HepG2 (cell line): Measurements from ENCODE around the gene GALNTL6. TPM values are rescaled to one million over a fixed set of nuclear protein-coding genes. Genes with fewer than 3 reads are reported as not detected.

ENCODE experiments used
- ATAC-seq: fragments of 200-7000 bp; cut with Tn5 transposase; 3 replicates; pipeline ENCODE4 v1.9.1; 2020; ENCODE audit warnings: mild to moderate bottlenecking, moderate library complexity
- BruUV-seq: library from RNA; stranded (reverse); fragments of 400-500 nt; replicated peaks from 2 replicates; lab custom pipeline; 2021; lab: Mats Ljungman, UMichigan
- CTCF ChIA-PET: fragments of 300-600 bp; formaldehyde crosslinking; extraction: SDS; loops from one replicate; lab custom pipeline; 2021; ENCODE audit warnings: low total read pairs, inconsistent platforms, low intra/inter-chr PET ratio; lab: Yijun Ruan, JAX
- POLR2A ChIA-PET: fragments of 350-600 bp; sonication (Branson Sonifier 250); formaldehyde crosslinking; loops from one replicate; lab custom pipeline; 2020; ENCODE audit warnings: antibody characterized with exemption, inconsistent platforms; lab: Yijun Ruan, JAX
- DNase-seq: peaks from one replicate; pipeline ENCODE4 v3.0.0-alpha.2; 2015; ENCODE audit warnings: low spot score
- FAIRE-seq: peaks from 3 replicates; lab custom pipeline; 2011; peaks lifted over from hg19 to GRCh38; lab: Jason Lieb, UNC
- H2AFZ ChIP-seq: one replicate; pipeline ENCODE4 v1.6.1; 2011; ENCODE audit warnings: low read length, inconsistent platforms
- H3K27ac ChIP-seq: fragments of 300-600 bp; 3 replicates; pipeline ENCODE4 v1.8.0; 2011; ENCODE audit warnings: mixed run types, mild to moderate bottlenecking, mixed read lengths, low read length, inconsistent platforms; ENCODE audit not compliant: insufficient read depth; ENCODE audit errors: extremely low read length
- H3K27me3 ChIP-seq, 2 experiments: fragments of 200-600 bp in 1 of 2; 2 replicates in 1 of 2; 3 replicates in 1 of 2; pipeline versions ENCODE4 v1.6.0 to v1.8.0; 2011; ENCODE audit warnings: low read length in 2 of 2, mild to moderate bottlenecking in 2 of 2, moderate library complexity in 2 of 2, inconsistent platforms in 1 of 2; ENCODE audit not compliant: insufficient read depth in 2 of 2, control insufficient read depth in 1 of 2
- H3K36me3 ChIP-seq, 2 experiments: fragments of 200-600 bp in 1 of 2; replicated peaks in 1 of 2; 2 replicates in 1 of 2; 3 replicates in 1 of 2; pipeline versions ENCODE4 v1.5.1 to v1.8.0; 2011; ENCODE audit warnings: low read length in 2 of 2, inconsistent platforms in 1 of 2; ENCODE audit not compliant: insufficient read depth in 2 of 2, control insufficient read depth in 1 of 2
- H3K4me1 ChIP-seq: 2 replicates; pipeline ENCODE4 v1.5.1; 2012; ENCODE audit warnings: low read length, inconsistent platforms; ENCODE audit not compliant: insufficient read depth
- H3K4me2 ChIP-seq: 2 replicates; pipeline ENCODE4 v1.6.0; 2011; ENCODE audit warnings: low read depth, low read length, inconsistent platforms
- H3K4me3 ChIP-seq, 3 experiments: fragments of 200-600 bp in 1 of 3; sonication (generic), shearing (Covaris generic) in 1 of 3; replicated peaks in 1 of 3; 2 replicates each; pipeline ENCODE4 v1.5.1; 2011 to 2016; ENCODE audit warnings: low read length in 3 of 3, inconsistent platforms in 2 of 3, low read depth in 2 of 3, mild to moderate bottlenecking in 2 of 3, control low read depth in 1 of 3, mixed read lengths in 1 of 3; ENCODE audit not compliant: insufficient read depth in 1 of 3
- H3K79me2 ChIP-seq: one replicate; pipeline ENCODE4 v1.6.1; 2011; ENCODE audit warnings: low read length, inconsistent platforms; ENCODE audit not compliant: insufficient read depth
- H3K9ac ChIP-seq: 2 replicates; pipeline ENCODE4 v1.6.0; 2011; ENCODE audit warnings: mild to moderate bottlenecking, low read depth, low read length, inconsistent platforms; ENCODE audit not compliant: insufficient read depth
- H3K9me3 ChIP-seq: 2 replicates; pipeline ENCODE4 v1.5.1; 2012; ENCODE audit warnings: mild to moderate bottlenecking, low read length
- H4K20me1 ChIP-seq: 2 replicates; pipeline ENCODE4 v1.6.0; 2011; ENCODE audit warnings: inconsistent platforms, mild to moderate bottlenecking, low read length, moderate library complexity; ENCODE audit not compliant: insufficient read depth
- AHDC1 ChIP-seq: sonication (generic); formaldehyde crosslinking; IDR thresholded peaks from 2 replicates; pipeline ENCODE4 v1.5.1; 2020; ENCODE audit warnings: mild to moderate bottlenecking, missing genetic modification reagents, borderline replicate concordance
- ATF7 ChIP-seq, 2 experiments: fragments of 450-650 bp in 1 of 2; sonication (generic) in 1 of 2; formaldehyde crosslinking in 1 of 2; IDR thresholded peaks; 2 replicates each; pipeline versions ENCODE4 v1.4.0 to v1.6.1; 2016 to 2020; ENCODE audit warnings: antibody characterized with exemption in 1 of 2, mild to moderate bottlenecking in 1 of 2, missing genetic modification reagents in 1 of 2
- CCAR2 ChIP-seq: fragments of 200-400 bp; formaldehyde crosslinking; optimal IDR thresholded peaks from 2 replicates; pipeline ENCODE3; 2018; ENCODE audit warnings: low read depth, mild to moderate bottlenecking, low read length, moderate library complexity
- HNRNPK ChIP-seq: fragments of 200-400 bp; formaldehyde crosslinking; IDR thresholded peaks from 2 replicates; pipeline ENCODE4 v1.6.1; 2018; ENCODE audit warnings: low read length, low read depth, moderate library complexity, mild to moderate bottlenecking; ENCODE audit not compliant: poor library complexity, severe bottlenecking
- IKZF4 ChIP-seq: sonication (generic); formaldehyde crosslinking; IDR thresholded peaks from 2 replicates; pipeline ENCODE4 v1.5.1; 2020; ENCODE audit warnings: borderline replicate concordance, mild to moderate bottlenecking, low read depth, missing genetic modification reagents; ENCODE audit errors: not compliant biosample characterization
- ZNF710 ChIP-seq: sonication (generic); formaldehyde crosslinking; IDR thresholded peaks from 2 replicates; pipeline ENCODE4 v1.5.0; 2020; ENCODE audit warnings: mild to moderate bottlenecking, missing genetic modification reagents, borderline replicate concordance
- WGBS: methylation state at CpG from one replicate; pipeline ENCODE4 v1.1.6; 2017; ENCODE audit warnings: low lambda C conversion rate; 5-methylcytosine and 5-hydroxymethylcytosine counted together
- in situ Hi-C: cut with HindIII; loops from 2 replicates; pipeline ENCODE4 v1.10.0; 2017; ENCODE audit warnings: low pct_unique_long_range_greater_than_20kb; ENCODE audit not compliant: extremely low pct_ligation_motif_present
- intact Hi-C: fragments of 100-400 bp; cut with micrococcal nuclease; formaldehyde crosslinking; loops from one replicate; pipeline ENCODE4 v1.10.0; 2022; ENCODE audit not compliant: unreplicated experiment
- polyA plus RNA-seq, 8 experiments: library from polyadenylated mRNA; depleted of rRNA in 3 of 8; stranded (reverse) in 7 of 8; unstranded in 1 of 8; fragments of >200 nt; fragmentation: Illumina TruSeq in 4 of 8; extraction: Trizol in 4 of 8; gene quantifications; 2 replicates each; pipeline versions ENCODE4 v1.2.1 to v1.2.3, GENCODE V29; 2011 to 2016; ENCODE audit warnings: low read depth in 4 of 8, missing spikeins in 1 of 8, mixed read lengths in 1 of 8; ENCODE audit not compliant: insufficient read depth in 1 of 8
- total RNA-seq, 5 experiments: library from RNA; depleted of rRNA; stranded (reverse); fragments of >200 nt; fragmentation: Illumina TruSeq; extraction: Trizol; gene quantifications; 2 replicates each; pipeline ENCODE4 v1.2.3, GENCODE V29; 2016; ENCODE audit warnings: low read depth in 1 of 5

Gene GALNTL6
- total and polyA plus RNA-seq, 2 of the 13 experiments (the other 11 are each of a cell fraction or from before 2014, with no cell fraction given): not detected

- no TSS peak for BruUV-seq
- POLR2A ChIA-PET: no interaction called here
- Histone ChIP-seq H3K79me2 (no peaks in the 10 kb centered on the region), H3K4me2 (no peak overlapping the region), H3K4me1 (no peaks in the 10 kb centered on the region), H3K9me3 (no peaks in the 10 kb centered on the region; the same call in 1 of the 2 replicates), H3K27me3 (no peaks in the 10 kb centered on the region; a peak in 1 of 5 replicates), H3K4me3 (no peak overlapping the region), H3K27ac (no peak overlapping the region), H3K9ac (no peak overlapping the region), H4K20me1 (no peaks in the 10 kb centered on the region), H3K36me3 (no peaks in the 10 kb centered on the region), H2AFZ (no peak overlapping the region)
- CTCF ChIA-PET: no interaction called here
- DNase-seq (no peak), FAIRE-seq (no peak), ATAC-seq (no peak)
- intact Hi-C loops (no loop called here), in situ Hi-C loops (no loop called here)
- peak; percentile 65 for TF ChIP-seq ATF7 (IDR thresholded peaks at IDR 0.05)
- no peak for TF ChIP-seq ATF7 (CRISPR knock-in tag; IDR thresholded peaks at IDR 0.05)
- no peak for TF ChIP-seq ZNF710 (CRISPR knock-in tag)
These were observed 432.3 kb downstream of the GALNTL6 start for GRCh38 chr4:172245516-172245915.

- Histone ChIP-seq H3K4me2 (no peak overlapping the region), H2AFZ (no peak overlapping the region), H3K27me3 (no peaks in the 10 kb centered on the region), H3K27ac (no peak overlapping the region), H3K9me3 (no peaks in the 10 kb centered on the region)
- in situ Hi-C loops: no loop called here
- no TSS peak for BruUV-seq
- FAIRE-seq (no peak), DNase-seq (no peak)
- POLR2A ChIA-PET: no interaction called here
- 0% methylated on average over 1 of the region's 1 CpG for WGBS
- TF ChIP-seq IKZF4 (no peak), HNRNPK (no peak), CCAR2 (no peak), AHDC1 (no peak)
- TF ChIP-seq, all 625 proteins: peak for 0
- ATAC-seq: no peak
- Histone ChIP-seq H3K4me1 (no peaks in the 10 kb centered on the region), H3K79me2 (no peaks in the 10 kb centered on the region), H3K36me3 (no peaks in the 10 kb centered on the region), H3K4me3 (no peak overlapping the region), H3K9ac (no peak overlapping the region), H4K20me1 (no peaks in the 10 kb centered on the region)
- CTCF ChIA-PET: no interaction called here
- intact Hi-C loops: no loop called here
These were observed 440.2 kb downstream of the GALNTL6 start for GRCh38 chr4:172253409-172253808.
